Measurements from ENCODE around the gene PWP2. TPM values are rescaled to one million over a fixed set of nuclear protein-coding genes. Genes with fewer than 3 reads are reported as not detected.
"Not testable (repeated sequence)": the region's sequence is repeated elsewhere in the genome, so short reads cannot be mapped to it uniquely, and the experiment has no call there.

Gene PWP2
- total RNA-seq, 2 donors from 2014 or later = 40.4 to 42.0 TPM

DNA sequence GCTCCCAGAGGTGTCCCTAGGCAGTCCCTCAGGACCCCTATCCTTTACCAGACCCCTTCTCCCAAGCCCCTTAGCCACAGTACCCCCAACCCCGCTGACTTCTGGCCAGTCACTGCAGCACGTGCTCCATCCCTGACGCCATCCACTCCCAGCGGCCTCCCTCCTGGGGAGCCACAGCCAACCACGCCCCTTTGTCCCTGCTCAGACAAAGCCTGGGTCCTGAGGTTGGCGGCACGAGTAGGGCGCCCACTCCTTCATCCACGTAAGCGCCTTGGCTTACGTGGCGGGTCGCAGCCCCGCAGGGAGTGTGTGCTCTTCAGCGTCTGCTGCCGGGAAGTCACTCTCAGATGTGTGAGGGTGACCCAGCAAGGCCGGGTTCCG, 33.3 kb downstream of the PWP2 start:
- H3K27ac Mint-ChIP-seq; H3K4me1 Mint-ChIP-seq; H3K4me3 Mint-ChIP-seq; H3K9me3 Mint-ChIP-seq; H3K27me3 Mint-ChIP-seq; H3K36me3 Mint-ChIP-seq (ENCODE audit: low read depth): not testable (repeated sequence)
- peak; percentile 4 for ATAC-seq (replicated peaks)

DNA sequence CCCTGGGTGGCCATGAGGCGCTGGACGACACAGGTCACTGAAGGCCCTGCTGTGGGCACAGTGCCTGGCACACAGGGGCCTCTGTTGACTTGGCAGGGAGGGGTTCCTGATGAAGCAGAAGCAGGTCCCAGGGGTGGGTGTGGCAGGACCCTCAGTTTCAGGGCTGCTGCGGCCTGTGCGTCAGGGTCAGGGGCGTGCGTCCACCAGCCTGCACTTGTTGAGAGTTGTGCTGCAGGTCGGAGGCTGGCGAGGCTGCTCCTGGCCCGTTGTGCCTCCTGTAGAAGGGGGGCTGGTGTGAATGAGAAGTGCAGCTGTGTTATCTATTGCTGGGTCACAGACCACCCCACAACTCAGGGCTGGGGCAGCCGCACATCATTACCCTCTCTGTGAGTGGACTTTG, 35.3 kb downstream of the PWP2 start:
- not testable (repeated sequence) for H3K36me3 Mint-ChIP-seq (ENCODE audit: low read depth); H3K27me3 Mint-ChIP-seq; H3K4me1 Mint-ChIP-seq; H3K27ac Mint-ChIP-seq; H3K4me3 Mint-ChIP-seq; ATAC-seq (replicated peaks); H3K9me3 Mint-ChIP-seq

- H3K27ac Mint-ChIP-seq; H3K4me1 Mint-ChIP-seq; H3K4me3 Mint-ChIP-seq; H3K27me3 Mint-ChIP-seq; H3K36me3 Mint-ChIP-seq (ENCODE audit: low read depth); H3K9me3 Mint-ChIP-seq: not testable (repeated sequence)
- peak; percentile 43 for ATAC-seq (replicated peaks)
Observed at GRCh38 chr21:44143380-44143779, 36.2 kb downstream of the PWP2 start.

DNA sequence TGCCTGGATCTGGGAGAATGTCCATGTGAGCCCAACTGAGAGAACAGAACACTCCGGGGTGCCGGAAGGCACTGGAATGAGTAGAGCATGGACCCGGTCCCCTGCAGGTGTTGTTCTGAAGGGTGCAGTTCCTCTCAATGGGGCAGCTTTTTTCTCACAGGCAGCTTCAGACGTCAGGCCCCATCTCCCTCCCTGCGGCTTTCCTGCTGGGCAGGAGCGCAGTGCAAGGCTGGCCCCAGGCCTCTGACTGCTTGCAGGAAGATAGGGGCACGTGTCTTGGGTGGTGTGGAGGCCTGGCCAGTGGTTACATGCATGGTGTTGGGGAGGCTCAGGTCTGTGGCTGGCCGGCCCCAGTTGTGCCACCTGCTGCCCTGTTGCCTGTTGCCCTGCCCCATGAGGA, 36.8 kb downstream of the PWP2 start:
- not testable (repeated sequence) for H3K36me3 Mint-ChIP-seq (ENCODE audit: low read depth); H3K4me1 Mint-ChIP-seq; ATAC-seq (replicated peaks)

GRCh38 chr21:44144784-44145602, 37.8 kb downstream of the PWP2 start:
- not testable (repeated sequence) for H3K9me3 Mint-ChIP-seq; H3K27ac Mint-ChIP-seq; H3K4me3 Mint-ChIP-seq; H3K36me3 Mint-ChIP-seq (ENCODE audit: low read depth); H3K4me1 Mint-ChIP-seq; H3K27me3 Mint-ChIP-seq
- ATAC-seq (replicated peaks) = peak; percentile 58

More for the DNA sequence above, 36.8 kb downstream of the PWP2 start:
- not testable (repeated sequence) for H3K27ac Mint-ChIP-seq, H3K9me3 Mint-ChIP-seq, H3K4me3 Mint-ChIP-seq, H3K27me3 Mint-ChIP-seq

GRCh38 chr21:44145616-44146015, 38.4 kb downstream of the PWP2 start:
- not testable (repeated sequence) for H3K36me3 Mint-ChIP-seq (ENCODE audit: low read depth); H3K4me1 Mint-ChIP-seq; H3K27ac Mint-ChIP-seq; H3K4me3 Mint-ChIP-seq; H3K9me3 Mint-ChIP-seq; H3K27me3 Mint-ChIP-seq
- ATAC-seq (replicated peaks) = peak; percentile 26

- not testable (repeated sequence) for H3K27me3 Mint-ChIP-seq; H3K27ac Mint-ChIP-seq; H3K9me3 Mint-ChIP-seq; H3K4me1 Mint-ChIP-seq; H3K36me3 Mint-ChIP-seq (ENCODE audit: low read depth); H3K4me3 Mint-ChIP-seq
- peak; percentile 33 for ATAC-seq (replicated peaks)
Observed at GRCh38 chr21:44147108-44147507, 39.9 kb downstream of the PWP2 start.

- not testable (repeated sequence) for H3K36me3 Mint-ChIP-seq (ENCODE audit: low read depth); H3K4me3 Mint-ChIP-seq; H3K9me3 Mint-ChIP-seq; H3K27me3 Mint-ChIP-seq; H3K4me1 Mint-ChIP-seq; H3K27ac Mint-ChIP-seq; ATAC-seq (replicated peaks)
Observed at GRCh38 chr21:44150255-44150654, 43.1 kb downstream of the PWP2 start.

DNA sequence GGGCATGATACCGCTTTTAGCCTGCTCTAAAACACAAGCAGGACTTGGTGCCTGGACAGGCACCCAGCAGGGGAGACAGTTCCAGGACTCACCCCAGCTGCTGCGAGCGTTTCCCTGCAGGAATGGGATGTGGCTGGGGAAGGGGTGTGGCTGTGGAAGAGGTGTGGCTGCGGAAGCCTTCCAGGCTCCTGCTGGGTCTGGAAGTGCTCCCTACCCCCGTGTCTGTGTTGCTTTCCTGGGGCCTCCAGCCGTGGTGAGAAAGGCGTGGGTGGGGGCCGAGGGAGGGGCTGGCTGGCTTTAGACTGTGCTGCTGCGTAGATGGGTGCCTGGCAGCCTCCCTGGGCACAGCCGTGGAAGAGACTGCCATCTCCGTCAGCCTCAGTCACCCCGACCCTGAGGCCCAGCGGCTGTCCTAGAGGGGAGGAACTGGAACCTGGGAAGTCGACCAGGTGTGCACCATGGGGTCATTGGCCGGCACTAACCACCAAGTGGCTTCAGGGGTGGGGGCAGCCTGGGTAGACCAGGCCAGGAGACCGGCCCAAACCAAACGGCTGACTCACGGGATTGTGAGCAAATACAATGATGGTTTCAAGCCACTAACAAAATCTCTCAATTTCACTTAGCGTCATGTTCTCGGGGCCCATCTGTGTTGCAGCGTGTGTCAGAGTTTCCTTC, 46.2 kb downstream of the PWP2 start:
- H3K27me3 Mint-ChIP-seq; H3K27ac Mint-ChIP-seq; H3K4me1 Mint-ChIP-seq; H3K4me3 Mint-ChIP-seq; H3K9me3 Mint-ChIP-seq; H3K36me3 Mint-ChIP-seq (ENCODE audit: low read depth): not testable (repeated sequence)
- ATAC-seq (replicated peaks) = peak; percentile 65

- H3K9me3 Mint-ChIP-seq; H3K4me3 Mint-ChIP-seq; H3K27me3 Mint-ChIP-seq; H3K27ac Mint-ChIP-seq; H3K36me3 Mint-ChIP-seq (ENCODE audit: low read depth); H3K4me1 Mint-ChIP-seq: not testable (repeated sequence)
- ATAC-seq (replicated peaks) = peak; percentile 62
Observed at GRCh38 chr21:44153889-44154228, 46.7 kb downstream of the PWP2 start.

DNA sequence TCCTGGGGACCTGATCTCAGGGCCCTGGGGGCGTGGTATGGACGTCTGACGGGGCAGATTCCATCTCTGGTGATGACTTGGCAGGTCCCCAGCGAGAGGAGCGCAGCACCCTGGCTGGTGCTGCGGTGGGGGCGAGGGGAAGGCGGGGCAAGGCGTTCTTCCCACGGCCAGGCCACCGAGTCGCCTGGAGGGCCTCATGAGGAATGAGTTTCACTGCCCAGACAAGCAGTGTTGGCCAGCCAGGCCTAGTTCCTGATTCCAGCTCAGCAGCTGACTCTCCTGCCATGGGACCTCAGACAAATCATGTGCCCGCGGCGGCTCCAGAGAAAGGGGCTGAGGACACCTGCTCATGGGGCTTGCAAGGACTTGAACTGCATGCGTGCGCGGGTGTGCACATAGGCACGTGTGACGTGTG, 47.6 kb downstream of the PWP2 start:
- peak; percentile 6 for ATAC-seq (replicated peaks)
- not testable (repeated sequence) for H3K4me1 Mint-ChIP-seq, H3K27ac Mint-ChIP-seq

GRCh38 chr21:44155231-44155993, 48.2 kb downstream of the PWP2 start:
- ATAC-seq (replicated peaks) = peak; percentile 47
- not testable (repeated sequence) for H3K4me1 Mint-ChIP-seq; H3K36me3 Mint-ChIP-seq (ENCODE audit: low read depth)

More for the DNA sequence above, 47.6 kb downstream of the PWP2 start:
- H3K9me3 Mint-ChIP-seq; H3K4me3 Mint-ChIP-seq; H3K27me3 Mint-ChIP-seq; H3K36me3 Mint-ChIP-seq (ENCODE audit: low read depth): not testable (repeated sequence)

DNA sequence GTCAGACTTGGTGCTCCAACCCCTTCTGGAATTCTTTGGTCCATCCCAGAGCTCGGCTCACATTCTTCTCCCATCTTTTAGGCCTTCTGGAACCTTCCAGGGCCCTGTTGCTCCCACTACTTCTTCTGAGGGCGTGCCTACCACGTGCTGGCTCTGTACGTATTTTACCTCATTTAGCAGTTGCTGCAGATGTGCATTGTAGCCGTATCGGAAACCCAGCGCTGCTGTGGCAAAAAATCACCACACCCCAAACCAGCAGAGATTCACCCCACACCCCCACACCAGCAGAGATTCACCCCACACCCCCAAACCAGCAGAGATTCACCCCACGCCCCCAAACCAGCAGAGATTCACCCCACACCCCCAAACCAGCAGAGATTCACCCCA, 48.8 kb downstream of the PWP2 start:
- not testable (repeated sequence) for H3K4me1 Mint-ChIP-seq; H3K4me3 Mint-ChIP-seq; H3K27ac Mint-ChIP-seq; H3K27me3 Mint-ChIP-seq; H3K36me3 Mint-ChIP-seq (ENCODE audit: low read depth); ATAC-seq (replicated peaks); H3K9me3 Mint-ChIP-seq

More at GRCh38 chr21:44155231-44155993, 48.2 kb downstream of the PWP2 start:
- not testable (repeated sequence) for H3K27me3 Mint-ChIP-seq, H3K4me3 Mint-ChIP-seq, H3K9me3 Mint-ChIP-seq, H3K27ac Mint-ChIP-seq

DNA sequence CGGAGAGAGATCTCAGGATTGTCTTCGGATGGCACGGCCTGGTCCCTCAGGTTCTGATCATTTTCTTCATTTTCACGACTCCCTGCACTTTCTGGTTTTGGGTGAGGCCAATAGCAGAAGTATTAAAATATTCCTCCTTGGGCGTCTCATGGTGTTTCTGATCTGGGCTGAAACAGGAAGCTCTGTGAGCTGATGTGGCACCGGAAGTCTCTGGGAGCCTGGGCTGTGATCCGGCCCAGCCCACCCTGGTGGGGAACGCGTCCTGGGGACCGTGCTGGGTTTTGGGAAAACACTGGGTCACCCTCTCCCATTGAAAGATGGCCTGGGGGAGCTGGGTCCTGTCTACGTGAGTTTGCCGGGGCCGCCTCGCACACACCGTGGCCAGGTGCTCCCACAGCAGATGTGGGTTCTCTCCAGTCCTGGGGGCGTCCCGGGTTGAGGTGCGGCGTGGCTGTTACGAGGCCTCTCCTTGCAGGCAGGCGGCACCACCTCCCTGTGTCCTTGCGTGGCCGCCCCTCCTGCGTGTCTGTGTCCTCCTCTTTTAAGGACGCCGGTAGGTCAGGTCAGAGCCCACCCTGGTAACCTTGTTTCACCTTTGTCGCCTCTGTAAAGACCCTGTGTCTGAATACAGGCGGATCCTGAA, 50.4 kb downstream of the PWP2 start:
- Mint-ChIP-seq H3K27ac (peak overlapping the region; percentile 82), H3K4me3 (peak overlapping the region; percentile 78)
- not testable (repeated sequence) for H3K9me3 Mint-ChIP-seq; ATAC-seq (replicated peaks); H3K36me3 Mint-ChIP-seq (ENCODE audit: low read depth); H3K27me3 Mint-ChIP-seq; H3K4me1 Mint-ChIP-seq

- H3K4me1 Mint-ChIP-seq, H3K4me3 Mint-ChIP-seq: not testable (repeated sequence)
Observed at GRCh38 chr21:44158082-44158468, 50.9 kb downstream of the PWP2 start.

More at GRCh38 chr21:44158082-44158468, 50.9 kb downstream of the PWP2 start:
- not testable (repeated sequence) for H3K9me3 Mint-ChIP-seq; H3K36me3 Mint-ChIP-seq (ENCODE audit: low read depth); H3K27me3 Mint-ChIP-seq; H3K27ac Mint-ChIP-seq; ATAC-seq (replicated peaks)
